ENCODE measurements around the gene SOHLH2.

Gene SOHLH2

GRCh38 chr13:36190771-36191170, 23.6 kb downstream of the SOHLH2 start:
- Histone ChIP-seq H3K4me3 (ENCODE audit: low read depth, low read length, poor library complexity, severe bottlenecking) (no peak overlapping the region), H3K79me2 (ENCODE audit: insufficient read depth, low read length) (no peaks in the 10 kb centered on the region), H2AFZ (ENCODE audit: low read length) (no peak overlapping the region), H3K9me3 (ENCODE audit: low read length) (no peaks in the 10 kb centered on the region), H3K4me1 (ENCODE audit: insufficient read depth, low read length, severe bottlenecking) (no peaks in the 10 kb centered on the region), H4K20me1 (ENCODE audit: insufficient read depth, low read length) (no peaks in the 10 kb centered on the region), H3K36me3 (ENCODE audit: insufficient read depth, low read length) (no peaks in the 10 kb centered on the region), H3K9ac (ENCODE audit: low read length) (no peak overlapping the region), H3K27me3 (ENCODE audit: insufficient read depth, low read length) (no peaks in the 10 kb centered on the region), H3K27ac (ENCODE audit: low read depth, low read length, poor library complexity, severe bottlenecking) (no peak overlapping the region), H3F3A (ENCODE audit: insufficient read depth, low read length) (no peaks in the 10 kb centered on the region), H3K4me2 (ENCODE audit: low read length) (no peak overlapping the region), H3K9me2 (ENCODE audit: low read depth, low read length) (no peaks in the 10 kb centered on the region)
- no peak for TF ChIP-seq CTCF (IDR thresholded peaks at IDR 0.05; ENCODE audit: low read length)
- TF ChIP-seq EZH2 (IDR thresholded peaks at IDR 0.05; ENCODE audit: borderline replicate concordance, low read length), result no peak

GRCh38 chr13:36188441-36188840, 25.9 kb downstream of the SOHLH2 start:
- Histone ChIP-seq H3F3A (ENCODE audit: insufficient read depth, low read length) (no peaks in the 10 kb centered on the region), H3K4me3 (ENCODE audit: low read depth, low read length, poor library complexity, severe bottlenecking) (no peak overlapping the region), H3K9me3 (ENCODE audit: low read length) (no peaks in the 10 kb centered on the region), H3K27ac (ENCODE audit: low read depth, low read length, poor library complexity, severe bottlenecking) (no peak overlapping the region), H3K79me2 (ENCODE audit: insufficient read depth, low read length) (no peaks in the 10 kb centered on the region), H4K20me1 (ENCODE audit: insufficient read depth, low read length) (no peaks in the 10 kb centered on the region), H3K9ac (ENCODE audit: low read length) (no peak overlapping the region), H3K4me2 (ENCODE audit: low read length) (no peak overlapping the region), H3K4me1 (ENCODE audit: insufficient read depth, low read length, severe bottlenecking) (no peaks in the 10 kb centered on the region), H3K36me3 (ENCODE audit: insufficient read depth, low read length) (no peaks in the 10 kb centered on the region), H2AFZ (ENCODE audit: low read length) (no peak overlapping the region), H3K9me2 (ENCODE audit: low read depth, low read length) (no peaks in the 10 kb centered on the region), H3K27me3 (ENCODE audit: insufficient read depth, low read length) (no peaks in the 10 kb centered on the region)
- no peak for TF ChIP-seq CTCF (IDR thresholded peaks at IDR 0.05; ENCODE audit: low read length)
- no peak for TF ChIP-seq EZH2 (IDR thresholded peaks at IDR 0.05; ENCODE audit: borderline replicate concordance, low read length)

- Histone ChIP-seq H3K36me3 (ENCODE audit: insufficient read depth, low read length) (no peaks in the 10 kb centered on the region), H3K9me2 (ENCODE audit: low read depth, low read length) (no peaks in the 10 kb centered on the region), H3K9me3 (ENCODE audit: low read length) (no peaks in the 10 kb centered on the region), H3K4me2 (ENCODE audit: low read length) (no peak overlapping the region), H3K9ac (ENCODE audit: low read length) (no peak overlapping the region), H3K27ac (ENCODE audit: low read depth, low read length, poor library complexity, severe bottlenecking) (no peak overlapping the region), H3K4me1 (ENCODE audit: insufficient read depth, low read length, severe bottlenecking) (no peaks in the 10 kb centered on the region), H4K20me1 (ENCODE audit: insufficient read depth, low read length) (no peaks in the 10 kb centered on the region), H3F3A (ENCODE audit: insufficient read depth, low read length) (no peaks in the 10 kb centered on the region), H3K4me3 (ENCODE audit: low read depth, low read length, poor library complexity, severe bottlenecking) (no peak overlapping the region), H2AFZ (ENCODE audit: low read length) (no peak overlapping the region), H3K79me2 (ENCODE audit: insufficient read depth, low read length) (no peaks in the 10 kb centered on the region), H3K27me3 (ENCODE audit: insufficient read depth, low read length) (no peaks in the 10 kb centered on the region)
- no peak for TF ChIP-seq CTCF (IDR thresholded peaks at IDR 0.05; ENCODE audit: low read length)
- TF ChIP-seq EZH2 (IDR thresholded peaks at IDR 0.05; ENCODE audit: borderline replicate concordance, low read length), result no peak
Observed at GRCh38 chr13:36183901-36184300, 30.5 kb downstream of the SOHLH2 start.
